Mucosa of stomach (tissue), 1 donor: ENCODE results near the gene HTT-AS.
"Not testable (repeated sequence)": the region's sequence is repeated elsewhere in the genome, so short reads cannot be mapped to it uniquely, and the experiment has no call there.

Source experiments
- H3K27me3 ChIP-seq: one replicate; pipeline ENCODE4 v1.7.0; 2013; ENCODE audit warnings: mild to moderate bottlenecking, low read length; ENCODE audit not compliant: control insufficient read depth, insufficient read depth
- H3K36me3 ChIP-seq: one replicate; pipeline ENCODE4 v1.7.0; 2013; ENCODE audit warnings: low read length; ENCODE audit not compliant: control insufficient read depth, insufficient read depth
- H3K4me1 ChIP-seq: one replicate; pipeline ENCODE4 v1.7.0; 2013; ENCODE audit warnings: mild to moderate bottlenecking, low read length; ENCODE audit not compliant: control insufficient read depth, insufficient read depth
- H3K4me3 ChIP-seq: one replicate; pipeline ENCODE4 v1.7.0; 2013; ENCODE audit warnings: low read length
- H3K9ac ChIP-seq: one replicate; pipeline ENCODE4 v1.7.0; 2013; ENCODE audit warnings: mild to moderate bottlenecking, low read length, moderate library complexity
- H3K9me3 ChIP-seq: one replicate; pipeline ENCODE4 v1.7.0; 2013; ENCODE audit warnings: mild to moderate bottlenecking, low read length, moderate library complexity; ENCODE audit not compliant: control insufficient read depth
- donor health status: Pancreatic carcinoma.

HTT-AS gene

DNA sequence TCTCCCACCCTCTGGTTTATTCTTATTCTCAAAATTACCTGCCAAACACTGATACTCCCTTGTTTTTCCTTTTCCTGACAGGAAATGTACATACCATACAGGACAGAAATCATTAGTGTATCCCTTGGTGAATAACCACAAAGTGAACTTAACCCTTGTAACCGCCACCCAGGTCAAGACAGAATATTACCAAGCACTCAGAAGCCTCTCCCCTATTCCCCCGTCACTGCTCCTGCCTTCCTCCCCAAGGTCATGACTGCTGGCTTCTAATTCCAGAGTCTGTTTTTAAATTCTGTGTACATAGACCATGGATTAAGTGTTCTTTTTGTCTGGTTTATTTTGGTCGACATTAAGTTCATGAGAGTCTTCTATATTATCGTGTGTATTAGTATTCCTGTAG, 37.9 kb upstream of the HTT-AS start:
- Histone ChIP-seq H3K27me3 (no peaks in the 10 kb centered on the region), H3K4me3 (no peak overlapping the region), H3K36me3 (peaks cover 4% of the 10 kb centered on the region), H3K4me1 (peaks cover 3% of the 10 kb centered on the region), H3K9me3 (no peaks in the 10 kb centered on the region), H3K9ac (no peak overlapping the region)

DNA sequence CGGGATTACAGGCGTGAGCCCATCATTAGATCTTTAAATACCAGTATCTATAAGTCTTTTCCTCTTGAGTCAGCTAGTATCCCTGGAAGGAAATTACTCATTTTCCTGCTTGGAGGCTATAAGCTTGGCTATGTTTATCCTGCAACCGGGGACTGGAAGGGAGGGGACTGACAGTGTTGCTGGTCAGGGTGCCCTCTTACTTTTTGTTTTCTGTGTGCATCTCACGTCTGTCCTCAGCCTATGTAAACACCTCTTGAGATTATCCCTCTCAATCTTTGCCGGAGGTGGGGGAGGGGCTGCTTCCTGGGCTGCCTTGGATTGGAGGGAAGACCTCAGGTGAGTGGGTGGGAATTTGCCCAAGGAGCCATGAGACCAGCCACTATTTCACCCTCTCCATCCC, 37.1 kb upstream of the HTT-AS start:
- no peaks in the 10 kb centered on the region for H3K9me3 ChIP-seq
- no peak overlapping the region for H3K4me3 ChIP-seq
- H3K4me1 ChIP-seq: peaks cover 6% of the 10 kb centered on the region
- no peak overlapping the region for H3K9ac ChIP-seq
- H3K36me3 ChIP-seq: peaks cover 6% of the 10 kb centered on the region
- no peaks in the 10 kb centered on the region for H3K27me3 ChIP-seq

DNA sequence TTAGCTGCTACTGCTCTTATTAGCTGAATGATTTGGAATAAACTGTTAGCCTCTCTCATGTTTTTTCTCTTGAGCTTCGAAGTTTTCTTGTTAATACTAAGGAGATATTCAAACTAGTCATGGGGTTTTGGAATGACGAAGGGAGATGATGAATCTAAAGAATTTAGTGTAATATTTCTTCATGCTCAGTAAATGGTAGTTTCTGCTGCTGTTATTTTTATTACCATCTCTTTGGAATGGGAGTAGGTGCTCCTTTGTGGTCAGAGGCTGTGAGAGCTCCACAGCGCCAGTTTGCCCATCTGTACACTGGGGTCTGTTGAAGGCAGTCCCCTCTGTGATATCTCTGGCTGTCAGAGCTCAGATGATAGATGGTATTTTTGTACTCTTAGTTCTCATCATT, 33.9 kb upstream of the HTT-AS start:
- no peaks in the 10 kb centered on the region for H3K27me3 ChIP-seq
- no peak overlapping the region for H3K4me3 ChIP-seq
- no peaks in the 10 kb centered on the region for H3K9me3 ChIP-seq
- no peak overlapping the region for H3K9ac ChIP-seq
- H3K36me3 ChIP-seq: peaks cover 6% of the 10 kb centered on the region
- H3K4me1 ChIP-seq: peaks cover 6% of the 10 kb centered on the region

DNA sequence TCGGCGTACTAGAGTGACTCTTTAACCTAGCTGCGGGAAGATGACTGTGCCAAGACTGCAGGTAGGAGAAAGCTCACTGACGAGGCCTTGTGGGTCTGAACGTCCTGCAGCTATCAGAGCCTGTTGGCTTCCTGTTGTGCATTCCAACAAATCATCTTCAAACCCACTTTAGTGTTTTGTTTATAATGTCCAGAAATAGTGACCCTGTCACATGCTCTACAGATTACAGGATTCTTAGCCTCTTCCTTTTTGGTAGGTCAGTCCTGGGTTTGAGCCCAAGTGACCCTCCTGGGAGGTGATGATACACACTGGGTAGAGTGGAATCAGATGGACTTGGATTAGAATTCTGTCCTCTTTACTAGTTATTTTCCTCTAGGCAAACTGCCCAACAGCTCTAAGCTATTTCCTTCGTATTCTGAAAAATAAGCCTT, 33.4 kb upstream of the HTT-AS start:
- H3K36me3 ChIP-seq: peaks cover 6% of the 10 kb centered on the region
- no peak overlapping the region for H3K9ac ChIP-seq
- H3K4me3 ChIP-seq: no peak overlapping the region
- H3K4me1 ChIP-seq: peaks cover 6% of the 10 kb centered on the region
- no peaks in the 10 kb centered on the region for H3K9me3 ChIP-seq
- H3K27me3 ChIP-seq: no peaks in the 10 kb centered on the region

DNA sequence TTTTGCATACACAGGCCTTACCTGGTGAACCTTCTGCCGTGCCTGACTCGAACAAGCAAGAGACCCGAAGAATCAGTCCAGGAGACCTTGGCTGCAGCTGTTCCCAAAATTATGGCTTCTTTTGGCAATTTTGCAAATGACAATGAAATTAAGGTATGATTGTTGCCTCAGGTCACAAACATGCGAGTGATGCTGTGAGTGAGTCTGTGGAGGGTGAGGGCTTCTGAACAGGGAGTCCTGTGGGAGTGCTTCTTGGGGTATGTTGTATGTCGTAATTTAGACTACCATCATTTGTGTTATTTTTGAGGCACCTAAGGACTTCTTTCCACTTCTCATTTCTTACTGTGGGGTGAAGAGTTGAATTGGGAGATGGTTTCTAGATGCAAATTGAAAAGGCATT, 32.9 kb upstream of the HTT-AS start:
- Histone ChIP-seq H3K4me3 (no peak overlapping the region), H3K9ac (no peak overlapping the region), H3K4me1 (peaks cover 6% of the 10 kb centered on the region), H3K27me3 (no peaks in the 10 kb centered on the region), H3K9me3 (no peaks in the 10 kb centered on the region), H3K36me3 (peaks cover 6% of the 10 kb centered on the region)

DNA sequence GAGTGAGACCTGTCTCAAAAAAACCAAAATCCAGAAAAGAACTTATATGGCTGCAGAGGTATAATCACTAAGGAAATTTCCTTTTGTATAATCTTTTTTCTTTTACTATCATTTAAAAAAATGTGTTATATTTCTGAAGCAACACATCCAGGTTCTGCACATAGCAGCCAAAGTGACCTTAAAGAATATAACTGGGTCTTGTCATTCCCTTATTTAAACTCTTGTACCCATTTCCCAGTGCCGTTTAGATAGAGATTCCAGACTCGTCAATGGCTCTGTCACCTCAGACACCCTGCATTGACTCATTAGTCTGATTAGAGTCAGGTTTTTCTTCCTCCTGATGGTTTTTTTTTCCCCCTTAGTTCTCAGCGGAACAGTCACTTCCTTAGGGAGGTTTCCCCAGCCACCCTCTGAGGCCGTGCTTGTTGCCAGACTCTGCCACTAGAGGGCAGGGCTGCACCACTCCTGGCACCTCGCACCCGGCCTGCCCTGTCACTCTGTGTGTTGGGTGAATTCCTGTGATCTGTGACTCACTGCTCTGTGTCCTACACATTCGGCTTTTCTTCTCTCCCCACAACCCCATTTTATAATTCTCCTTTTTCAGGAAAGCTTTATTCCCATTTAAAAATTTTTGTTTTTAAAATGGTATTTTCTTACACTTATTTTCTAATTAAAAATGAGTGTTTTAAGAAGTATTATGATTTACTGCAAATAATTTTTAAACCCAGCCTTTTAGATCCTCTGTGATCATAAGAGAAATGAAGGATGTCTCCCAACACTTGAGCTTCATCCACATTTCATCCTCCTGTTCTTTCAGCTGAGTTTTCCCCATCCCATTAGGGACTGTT, 32.2 kb upstream of the HTT-AS start:
- Histone ChIP-seq H3K4me1 (peaks cover 6% of the 10 kb centered on the region), H3K36me3 (peaks cover 6% of the 10 kb centered on the region), H3K4me3 (no peak overlapping the region), H3K9me3 (no peaks in the 10 kb centered on the region), H3K27me3 (no peaks in the 10 kb centered on the region), H3K9ac (no peak overlapping the region)

DNA sequence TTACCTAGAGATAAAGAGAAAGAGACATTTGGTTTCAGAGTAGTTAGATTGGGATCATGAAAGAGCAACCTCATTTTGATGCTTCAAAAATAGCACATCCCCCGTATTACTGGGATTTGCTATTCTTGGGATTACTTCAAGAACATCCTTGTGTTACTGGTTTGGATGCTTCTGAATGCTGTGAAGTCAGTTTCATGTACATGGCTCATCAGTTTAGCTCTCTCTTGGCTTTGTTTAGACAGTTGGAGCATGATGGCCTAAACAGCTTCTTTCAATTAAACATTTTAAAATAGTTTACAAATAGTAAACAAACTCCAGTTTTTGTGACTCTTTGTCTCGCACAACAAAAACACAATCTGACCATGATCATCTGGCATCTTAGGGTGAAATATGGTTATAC, 24.0 kb upstream of the HTT-AS start:
- no peaks in the 10 kb centered on the region for H3K36me3 ChIP-seq
- H3K9me3 ChIP-seq: no peaks in the 10 kb centered on the region
- H3K9ac ChIP-seq: no peak overlapping the region
- H3K27me3 ChIP-seq: no peaks in the 10 kb centered on the region
- H3K4me1 ChIP-seq: no peaks in the 10 kb centered on the region
- H3K4me3 ChIP-seq: no peak overlapping the region

DNA sequence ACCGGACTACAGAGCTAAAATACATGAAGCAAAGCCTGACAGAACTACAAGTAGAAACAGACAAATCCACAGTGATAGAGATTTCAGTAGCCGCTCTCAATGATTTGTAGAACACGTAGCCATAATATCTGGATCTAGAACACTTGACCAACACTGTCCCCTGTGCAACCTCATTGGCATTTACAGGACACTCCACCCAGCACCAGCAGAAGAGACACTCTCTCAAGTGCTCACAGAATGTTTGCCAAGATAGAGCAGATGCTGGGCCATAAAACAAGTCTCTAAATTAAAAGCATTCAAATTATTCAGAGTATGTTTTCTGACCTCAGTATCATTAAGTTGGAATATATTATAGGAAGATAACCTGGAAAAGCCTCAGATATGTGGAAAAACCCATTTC, 21.9 kb upstream of the HTT-AS start:
- H3K4me1 ChIP-seq: no peaks in the 10 kb centered on the region
- H3K9ac ChIP-seq: no peak overlapping the region
- no peaks in the 10 kb centered on the region for H3K9me3 ChIP-seq
- no peaks in the 10 kb centered on the region for H3K36me3 ChIP-seq
- no peaks in the 10 kb centered on the region for H3K27me3 ChIP-seq
- no peak overlapping the region for H3K4me3 ChIP-seq

DNA sequence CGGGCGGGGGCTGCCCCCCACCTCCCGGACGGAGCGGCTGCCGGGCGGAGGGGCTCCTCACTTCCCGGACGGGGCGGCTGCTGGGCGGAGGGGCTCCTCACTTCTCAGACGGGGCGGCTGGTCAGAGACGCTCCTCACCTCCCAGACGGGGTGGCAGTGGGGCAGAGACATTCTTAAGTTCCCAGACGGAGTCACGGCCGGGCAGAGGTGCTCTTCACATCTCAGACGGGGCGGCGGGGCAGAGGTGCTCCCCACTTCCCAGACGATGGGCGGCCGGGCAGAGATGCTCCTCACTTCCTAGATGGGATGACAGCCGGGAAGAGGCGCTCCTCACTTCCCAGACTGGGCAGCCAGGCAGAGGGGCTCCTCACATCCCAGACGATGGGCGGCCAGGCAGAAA, 20.4 kb upstream of the HTT-AS start:
- H3K9ac ChIP-seq, H3K27me3 ChIP-seq, H3K36me3 ChIP-seq, H3K9me3 ChIP-seq, H3K4me3 ChIP-seq, H3K4me1 ChIP-seq: not testable (repeated sequence)

DNA sequence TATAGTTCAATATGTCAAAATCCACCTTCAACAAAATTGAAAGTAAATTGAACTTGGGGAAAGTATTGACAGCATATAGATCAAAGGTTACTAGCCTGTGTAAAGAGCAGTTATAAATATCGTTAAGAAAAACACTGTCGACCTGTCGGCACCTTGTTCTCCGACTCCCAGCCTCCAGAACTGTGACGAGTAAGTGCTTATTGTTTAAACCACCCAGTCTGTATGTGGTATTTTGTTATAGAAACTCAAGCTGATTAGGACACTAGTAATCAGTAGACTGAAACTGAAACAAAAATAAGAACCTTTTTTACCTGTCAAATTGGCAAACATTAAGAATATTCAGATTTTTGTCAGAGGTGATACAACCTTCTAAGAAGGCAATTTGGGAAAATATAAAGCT, 17.1 kb upstream of the HTT-AS start:
- Histone ChIP-seq H3K36me3 (peaks cover 4% of the 10 kb centered on the region), H3K4me3 (no peak overlapping the region), H3K27me3 (no peaks in the 10 kb centered on the region), H3K4me1 (no peaks in the 10 kb centered on the region), H3K9me3 (no peaks in the 10 kb centered on the region), H3K9ac (no peak overlapping the region)

DNA sequence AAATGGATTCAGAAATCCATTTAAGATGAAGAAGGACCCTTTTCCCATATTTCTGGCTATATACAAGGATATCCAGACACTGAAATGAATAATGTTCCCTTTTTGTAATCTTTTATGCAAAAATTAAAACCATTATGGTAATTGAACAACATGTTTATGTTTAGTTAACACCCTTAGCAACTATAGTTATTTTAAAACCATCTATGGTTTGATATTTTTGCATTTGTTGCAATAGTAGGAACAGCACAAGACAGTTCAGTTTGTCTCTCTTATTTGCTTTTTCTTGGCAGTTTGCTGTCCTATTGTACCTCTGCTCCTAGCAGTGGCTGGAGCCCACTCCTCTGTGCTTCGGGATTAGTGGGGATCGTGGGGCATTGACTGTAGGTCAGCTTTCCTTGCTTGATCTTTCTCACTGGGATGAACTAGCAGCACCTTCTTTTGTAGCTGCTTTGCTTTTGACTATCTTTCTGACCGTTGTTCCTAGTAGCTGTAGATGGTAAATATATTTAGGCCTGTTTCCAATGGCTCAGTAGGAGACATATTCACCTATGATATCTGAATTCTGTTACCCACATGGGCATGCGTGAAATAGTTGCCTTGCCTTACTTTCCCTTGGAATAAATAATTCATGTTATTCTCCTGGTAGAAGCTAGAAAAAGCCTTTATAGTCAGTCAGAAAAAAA, 12.9 kb upstream of the HTT-AS start:
- Histone ChIP-seq H3K36me3 (peaks cover 4% of the 10 kb centered on the region), H3K9me3 (no peaks in the 10 kb centered on the region)

DNA sequence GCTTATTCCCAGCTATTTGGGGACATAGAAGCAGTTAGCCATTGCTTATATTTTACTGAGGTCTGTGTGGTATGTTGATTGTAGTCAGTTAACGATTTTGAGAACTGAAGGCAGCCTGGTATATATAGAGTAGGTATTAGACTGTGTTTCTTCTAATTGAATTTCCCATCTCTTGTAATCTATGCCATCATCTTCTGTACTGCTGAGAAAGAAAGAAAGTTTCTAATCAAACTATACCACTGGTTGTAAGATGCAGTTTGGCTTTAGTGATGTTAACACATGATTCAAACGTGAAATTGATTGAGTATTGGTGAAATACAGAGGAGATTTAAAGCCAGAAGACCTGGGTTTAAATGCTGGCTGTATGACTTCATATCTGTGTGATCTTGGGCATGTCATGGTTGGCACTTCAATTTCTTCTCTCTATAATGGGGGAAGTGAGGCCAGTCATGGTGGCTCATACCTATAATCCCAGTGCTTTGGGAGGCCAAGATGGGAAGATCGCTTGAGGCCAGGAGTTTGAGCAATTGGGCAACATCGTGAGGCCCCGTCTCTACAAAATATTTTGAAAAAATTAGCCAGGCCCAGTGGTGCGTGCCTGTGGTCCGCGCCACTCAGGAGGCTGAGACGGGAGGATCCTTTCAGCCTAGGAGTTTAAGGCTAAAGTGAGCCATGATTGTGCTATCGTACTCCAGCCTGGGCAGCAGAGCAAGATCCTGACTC, 11.8 kb upstream of the HTT-AS start:
- H3K4me3 ChIP-seq: no peak overlapping the region
- no peaks in the 10 kb centered on the region for H3K9me3 ChIP-seq
- peaks cover 4% of the 10 kb centered on the region for H3K36me3 ChIP-seq
- H3K27me3 ChIP-seq: no peaks in the 10 kb centered on the region
- H3K9ac ChIP-seq: no peak overlapping the region
- H3K4me1 ChIP-seq: no peaks in the 10 kb centered on the region

More for the DNA sequence above, 12.9 kb upstream of the HTT-AS start:
- no peak overlapping the region for H3K9ac ChIP-seq
- H3K27me3 ChIP-seq: no peaks in the 10 kb centered on the region
- H3K4me1 ChIP-seq: no peaks in the 10 kb centered on the region
- H3K4me3 ChIP-seq: no peak overlapping the region
